Hematopoietic multipotent progenitor cell treated with erythropoietin and hydrocortisone succinate and interleukin-3 and kit ligand, for 8 days (in vitro differentiated cells): ENCODE data around the gene GAK.
"Not testable (repeated sequence)": the region's sequence is repeated elsewhere in the genome, so short reads cannot be mapped to it uniquely, and the experiment has no call there.

Experiments
- DNase-seq: peaks from one replicate; pipeline ENCODE4 v3.0.0-alpha.2; 2015

The GAK gene

DNA sequence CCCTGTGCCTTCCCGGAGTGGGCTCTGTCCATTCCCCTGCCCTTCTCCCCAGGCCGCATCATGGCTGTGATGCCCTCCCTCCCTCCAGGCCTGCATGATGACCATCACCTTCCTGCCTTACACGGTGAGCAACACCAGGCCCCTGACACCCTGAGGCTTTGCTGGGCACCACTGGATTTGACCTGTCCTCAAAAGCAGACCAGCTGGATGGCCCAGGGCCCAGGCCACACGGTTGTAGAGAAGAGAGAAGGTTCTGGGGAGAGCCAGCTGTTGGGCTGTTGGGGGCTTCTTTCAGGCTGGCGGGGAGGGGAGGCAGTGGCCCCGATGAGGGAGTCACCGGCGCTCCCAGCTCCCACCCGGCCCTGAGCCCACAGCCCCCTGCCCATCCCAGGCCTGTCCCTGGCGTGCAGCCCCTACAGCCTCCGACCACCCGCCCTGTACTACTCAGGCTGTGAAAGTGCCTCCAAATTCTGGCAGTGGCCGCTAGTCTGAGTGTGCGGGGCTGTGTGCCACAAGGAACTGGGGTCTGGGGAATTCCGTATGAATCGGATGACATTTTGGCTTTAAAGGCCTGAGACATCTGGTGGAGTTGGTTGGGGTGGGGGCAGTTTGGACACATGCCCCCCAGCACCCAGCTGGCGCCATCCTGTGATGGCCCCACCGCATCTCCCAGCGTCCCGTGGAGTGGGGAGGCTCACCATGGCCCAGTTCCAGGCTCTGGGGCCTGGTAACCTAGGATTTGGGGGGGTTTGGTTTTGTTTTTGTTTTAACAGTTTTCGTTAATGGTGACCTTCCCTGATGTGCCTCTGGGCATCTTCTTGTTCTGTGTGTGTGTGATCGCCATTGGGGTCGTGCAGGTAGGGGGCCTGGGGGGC, 19.7 kb upstream of the GAK start:
- no peak for DNase-seq

DNA sequence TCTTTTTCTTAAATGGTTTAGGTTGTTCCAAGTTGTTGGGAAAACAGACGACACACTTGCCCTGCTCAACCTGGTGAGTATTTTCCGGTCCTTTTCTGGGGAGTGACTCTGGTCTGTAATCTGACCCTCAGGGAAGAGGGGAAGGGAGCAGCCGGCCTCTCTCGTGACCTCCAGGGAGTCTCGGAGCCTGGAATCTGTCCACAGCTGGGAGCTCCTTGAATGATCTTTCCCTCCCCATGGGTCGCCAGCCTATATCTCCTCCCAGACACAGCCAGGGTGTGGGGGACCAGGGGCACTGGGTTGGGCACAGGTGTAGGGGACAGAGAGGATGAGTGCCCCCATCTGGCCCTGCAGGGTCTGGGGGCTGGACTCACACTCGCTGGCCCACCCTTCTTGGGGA, 19.1 kb upstream of the GAK start:
- no peak for DNase-seq

DNA sequence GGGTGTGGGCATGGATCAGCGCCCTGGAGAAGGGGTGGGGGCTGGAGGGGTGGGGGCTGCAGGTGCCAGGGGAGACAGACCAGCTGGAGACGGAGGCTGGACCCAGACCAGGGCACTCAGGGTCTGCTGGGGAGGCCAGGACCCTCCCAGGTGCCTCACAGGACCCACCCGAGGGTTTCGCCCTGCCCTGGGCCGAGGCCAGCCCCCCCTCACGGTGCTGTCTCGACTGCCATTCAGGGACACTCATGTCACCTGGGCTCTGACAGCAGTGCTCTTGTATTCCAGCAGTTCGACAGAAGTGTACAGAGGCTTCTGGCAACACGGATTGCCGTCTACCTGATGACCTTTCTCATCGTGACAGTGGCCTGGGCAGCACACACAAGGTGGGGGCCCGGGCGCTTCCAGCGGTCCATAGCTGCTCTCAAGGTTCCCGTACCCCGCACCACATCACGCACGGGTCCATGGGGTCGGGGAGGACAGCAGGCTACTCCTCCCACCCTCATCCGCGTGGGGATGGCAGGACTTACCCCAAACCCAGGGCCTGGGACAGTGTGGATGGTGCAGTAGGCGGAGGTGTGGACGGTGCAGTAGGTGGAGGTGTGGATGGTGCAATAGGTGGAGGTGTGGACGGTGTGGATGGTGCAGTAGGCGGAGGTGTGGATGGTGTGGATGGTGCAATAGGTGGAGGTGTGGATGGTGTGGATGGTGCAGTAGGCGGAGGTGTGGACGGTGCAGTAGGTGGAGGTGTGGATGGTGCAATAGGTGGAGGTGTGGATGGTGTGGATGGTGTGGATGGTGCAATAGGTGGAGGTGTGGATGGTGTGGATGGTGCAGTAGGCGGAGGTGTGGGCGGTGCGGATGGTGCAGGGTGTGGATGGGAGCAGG, 18.3 kb upstream of the GAK start:
- no peak for DNase-seq

DNA sequence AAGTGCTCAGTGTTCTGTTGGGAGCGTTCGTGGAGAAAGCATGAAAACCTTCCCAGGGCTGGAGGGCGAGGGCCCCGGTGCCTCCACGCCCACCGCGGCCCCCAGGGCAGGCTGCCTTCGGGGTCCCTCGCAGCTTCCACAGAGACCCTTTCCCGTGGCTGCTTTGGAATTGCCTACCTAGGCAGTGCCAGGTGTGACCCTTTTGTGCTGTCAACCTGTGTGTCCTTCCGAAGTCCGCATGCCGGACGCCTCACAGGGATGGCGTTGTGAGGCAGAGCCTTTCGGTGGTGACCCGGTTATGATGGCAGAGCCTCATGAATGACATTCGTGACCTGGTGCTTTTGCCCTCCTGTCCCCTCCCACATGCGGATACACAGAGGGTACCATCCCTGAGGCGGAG, 17.5 kb upstream of the GAK start:
- no peak for DNase-seq

DNA sequence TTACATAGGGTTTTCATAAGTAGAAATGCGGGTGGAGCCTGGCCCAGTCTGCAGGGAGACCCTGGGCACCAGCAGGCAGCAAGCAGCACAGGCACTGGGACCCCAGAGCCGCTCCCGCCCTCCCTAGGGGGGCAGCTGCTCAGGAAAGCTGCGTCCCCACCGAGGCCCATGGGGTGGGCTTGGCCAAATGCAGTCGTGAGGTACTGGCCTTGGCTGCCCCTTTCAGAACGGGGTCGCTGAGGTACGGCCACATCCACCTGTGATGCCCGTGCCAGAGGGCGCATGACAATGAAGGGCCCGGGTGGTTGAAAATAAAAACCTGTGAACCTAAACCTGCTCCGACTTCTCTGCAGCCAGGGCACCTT, 16.8 kb upstream of the GAK start:
- no peak for DNase-seq

DNA sequence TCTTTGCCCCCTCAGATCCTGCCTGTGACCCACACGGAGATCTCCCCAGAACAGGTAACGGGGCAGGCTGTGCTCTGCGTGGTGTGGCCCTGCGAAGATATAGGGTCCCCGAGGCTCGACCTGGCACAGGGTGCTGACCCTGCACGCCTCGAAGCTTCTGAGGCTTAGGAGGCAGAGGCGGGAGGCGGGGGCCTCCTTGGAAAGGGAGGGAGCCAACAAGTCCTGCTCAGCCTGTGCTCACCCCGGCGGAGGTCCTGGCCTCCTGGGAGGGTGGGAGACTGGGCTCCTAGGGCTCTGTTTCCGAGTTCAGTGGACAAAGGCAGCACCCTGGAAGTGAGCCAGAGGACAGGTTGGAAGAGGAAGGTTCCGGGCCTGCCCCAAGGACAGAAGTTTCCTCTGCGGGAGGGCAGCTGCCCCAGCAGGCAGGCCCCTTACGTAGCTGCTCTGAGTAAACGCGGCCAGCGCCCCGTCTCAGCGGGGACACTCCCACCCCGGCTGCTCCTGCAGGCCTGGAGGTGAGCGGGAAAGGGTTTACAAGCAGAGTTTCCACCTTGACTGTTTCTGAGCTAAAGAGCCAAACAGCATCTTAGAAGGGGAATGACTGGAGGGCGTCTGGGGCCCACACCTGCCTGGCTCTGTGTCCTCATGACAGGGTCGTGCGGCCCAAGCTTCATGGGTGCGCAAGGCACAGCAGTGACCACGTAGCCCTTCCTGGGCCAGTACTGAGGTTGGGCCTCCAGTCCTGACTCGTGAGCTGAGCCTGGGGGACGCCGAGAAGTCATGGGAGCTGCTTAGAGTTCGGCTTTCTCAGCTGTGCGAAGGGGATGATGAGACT, 16.2 kb upstream of the GAK start:
- no peak for DNase-seq

DNA sequence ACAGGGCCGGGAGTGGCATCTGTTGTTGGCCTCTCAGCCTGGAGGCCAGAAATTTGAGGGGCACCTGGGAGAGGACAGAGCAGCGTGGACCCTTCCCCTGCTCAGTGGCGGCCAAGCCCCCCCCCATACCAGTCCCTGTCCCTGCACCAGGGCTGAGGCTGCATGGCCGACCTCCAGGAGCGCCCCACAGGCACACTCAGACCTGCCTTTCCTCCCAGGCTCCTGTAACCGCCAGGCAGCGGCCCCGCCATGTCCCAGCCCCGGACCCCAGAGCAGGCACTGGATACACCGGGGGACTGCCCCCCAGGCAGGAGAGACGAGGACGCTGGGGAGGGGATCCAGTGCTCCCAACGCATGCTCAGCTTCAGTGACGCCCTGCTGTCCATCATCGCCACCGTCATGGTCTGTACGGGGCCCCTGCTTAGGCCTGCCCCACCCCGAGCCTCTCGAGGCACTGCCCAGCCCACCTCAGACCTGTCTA, 15.4 kb upstream of the GAK start:
- no peak for DNase-seq

DNA sequence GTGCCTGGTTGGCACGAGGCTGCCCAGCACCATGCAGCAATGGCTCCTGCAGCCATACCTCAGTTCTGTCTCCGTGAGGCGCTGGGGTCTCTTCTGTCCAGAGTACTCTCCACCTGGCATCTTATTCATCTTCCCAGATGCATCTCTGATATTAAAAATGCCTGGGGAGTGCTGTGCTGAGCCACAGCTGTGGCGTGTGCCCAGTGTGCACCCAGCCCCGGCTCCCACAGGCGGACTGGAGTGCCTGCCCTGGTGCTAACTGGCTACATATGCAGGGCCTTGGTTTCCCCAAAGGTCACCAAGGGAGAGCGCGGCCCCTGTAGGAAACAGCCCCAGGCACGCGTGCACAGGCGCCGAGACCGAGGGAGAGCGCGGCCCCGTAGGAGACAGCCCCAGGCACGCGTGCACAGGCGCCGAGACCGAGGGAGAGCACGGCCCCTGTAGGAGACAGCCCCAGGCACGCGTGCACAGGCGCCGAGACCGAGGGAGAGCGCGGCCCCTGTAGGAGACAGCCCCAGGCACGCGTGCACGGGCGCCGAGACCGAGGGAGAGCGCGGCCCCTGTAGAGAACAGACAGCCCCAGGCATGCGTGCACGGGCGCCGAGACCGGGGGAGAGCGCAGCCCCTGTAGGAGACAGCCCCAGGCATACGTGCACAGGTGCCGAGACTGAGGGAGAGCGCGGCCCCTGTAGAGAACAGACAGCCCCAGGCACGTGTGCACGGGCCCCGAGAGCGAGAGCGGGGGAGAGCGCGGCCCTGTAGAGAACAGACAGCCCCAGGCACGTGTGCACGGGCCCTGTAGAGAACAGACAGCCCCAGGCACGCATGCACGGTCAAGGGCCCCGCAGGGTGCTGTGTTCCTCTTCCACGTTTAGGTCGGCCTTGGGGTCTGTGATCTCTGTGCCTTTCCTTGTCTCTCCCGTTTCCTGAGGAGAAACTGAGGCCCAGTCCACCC, 14.7 kb upstream of the GAK start:
- no peak for DNase-seq

DNA sequence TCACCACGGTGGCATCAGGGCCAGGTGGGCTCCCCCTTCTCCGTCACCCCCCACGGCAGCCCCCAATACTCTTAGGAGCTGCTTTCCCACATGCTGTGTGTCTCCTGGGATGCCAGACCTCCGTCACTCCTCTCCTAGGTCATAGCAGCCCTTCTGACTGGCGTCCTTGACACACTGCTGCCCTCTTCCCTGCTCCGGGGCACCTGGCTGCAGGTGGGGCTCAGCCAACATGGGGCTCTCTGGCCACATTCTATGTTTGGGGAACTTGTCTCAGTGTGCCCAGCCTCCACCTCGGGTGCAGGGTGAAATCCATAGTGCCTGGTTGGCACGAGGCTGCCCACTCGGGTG, 14.0 kb upstream of the GAK start:
- no peak for DNase-seq

DNA sequence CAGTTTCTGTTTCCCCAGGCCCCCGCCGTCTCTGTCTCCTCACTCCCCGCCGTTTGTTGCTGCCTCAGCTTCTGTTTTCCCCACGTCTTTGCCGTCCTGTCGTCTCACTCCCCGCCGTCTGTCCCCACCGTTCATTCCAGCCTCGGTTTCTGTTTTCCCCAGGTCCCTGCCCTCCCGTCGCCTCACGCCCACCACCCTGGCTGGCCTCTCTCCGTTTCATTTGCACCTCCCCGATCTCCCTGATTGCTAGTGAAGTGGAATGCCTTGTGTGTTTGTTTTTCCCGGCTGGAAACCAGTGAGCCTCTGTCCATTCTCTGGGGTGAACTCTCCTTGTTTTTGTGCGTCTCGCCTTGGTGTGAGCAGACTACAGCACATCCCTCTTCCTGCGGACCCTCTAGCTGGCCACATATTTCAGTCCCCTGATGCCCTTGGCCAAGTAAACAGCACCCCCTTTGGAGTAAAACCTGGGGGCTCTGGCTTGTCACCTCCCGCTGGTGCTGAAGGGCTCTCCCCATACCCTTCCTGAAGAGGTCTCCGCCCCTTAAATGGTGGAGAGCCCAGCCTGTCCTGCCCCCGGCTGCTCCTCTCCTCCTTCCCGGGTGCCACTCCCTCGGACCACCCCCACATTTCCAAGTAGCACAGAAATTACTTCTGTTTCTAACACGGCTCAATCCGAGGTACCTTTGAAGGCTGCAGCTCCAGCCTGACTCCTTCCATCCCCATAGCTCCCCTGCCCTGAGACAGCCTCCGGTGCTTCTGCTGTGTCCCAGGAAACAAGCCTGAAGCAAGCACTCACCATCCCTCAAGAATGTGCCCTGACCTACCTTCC, 13.4 kb upstream of the GAK start:
- DNase-seq = no peak

DNA sequence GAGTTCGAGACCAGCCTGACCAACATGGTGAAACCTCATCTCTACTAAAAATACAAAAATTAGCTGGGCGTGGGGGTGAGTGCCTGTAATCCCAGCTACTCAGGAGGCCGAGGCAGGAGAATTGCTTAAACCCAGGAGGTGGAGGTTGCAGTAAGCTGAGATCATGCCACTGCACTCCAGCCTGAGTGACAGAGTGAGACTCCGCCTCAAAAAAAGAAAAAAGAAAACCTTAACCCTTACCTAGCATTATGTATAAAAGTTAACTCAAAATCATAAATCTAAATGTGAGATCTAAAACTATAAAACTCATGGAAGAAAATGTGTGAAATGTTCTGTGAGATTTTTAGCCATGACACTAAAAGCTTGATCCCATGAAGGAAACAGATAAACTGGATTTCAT, 7.4 kb upstream of the GAK start:
- DNase-seq = not testable (repeated sequence)

DNA sequence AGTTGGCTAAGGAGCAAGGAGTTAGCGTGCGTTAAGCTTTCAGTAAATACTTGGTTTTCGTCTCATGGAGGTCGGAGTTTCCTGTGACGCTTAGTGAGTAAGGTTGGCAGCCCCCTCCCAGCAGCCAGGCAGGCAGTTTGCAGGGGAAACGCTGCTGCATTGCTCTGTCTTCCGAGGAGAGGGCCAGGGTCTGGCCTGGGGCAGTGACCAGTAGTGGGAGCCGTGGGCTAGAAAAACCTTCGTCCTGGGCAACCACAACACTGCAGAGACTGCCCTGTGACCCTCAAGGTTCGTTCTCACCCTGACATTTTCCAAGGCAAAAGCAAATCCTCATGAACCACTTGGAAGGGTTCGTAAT, 576 bp upstream of the GAK start:
- no peak for DNase-seq

DNA sequence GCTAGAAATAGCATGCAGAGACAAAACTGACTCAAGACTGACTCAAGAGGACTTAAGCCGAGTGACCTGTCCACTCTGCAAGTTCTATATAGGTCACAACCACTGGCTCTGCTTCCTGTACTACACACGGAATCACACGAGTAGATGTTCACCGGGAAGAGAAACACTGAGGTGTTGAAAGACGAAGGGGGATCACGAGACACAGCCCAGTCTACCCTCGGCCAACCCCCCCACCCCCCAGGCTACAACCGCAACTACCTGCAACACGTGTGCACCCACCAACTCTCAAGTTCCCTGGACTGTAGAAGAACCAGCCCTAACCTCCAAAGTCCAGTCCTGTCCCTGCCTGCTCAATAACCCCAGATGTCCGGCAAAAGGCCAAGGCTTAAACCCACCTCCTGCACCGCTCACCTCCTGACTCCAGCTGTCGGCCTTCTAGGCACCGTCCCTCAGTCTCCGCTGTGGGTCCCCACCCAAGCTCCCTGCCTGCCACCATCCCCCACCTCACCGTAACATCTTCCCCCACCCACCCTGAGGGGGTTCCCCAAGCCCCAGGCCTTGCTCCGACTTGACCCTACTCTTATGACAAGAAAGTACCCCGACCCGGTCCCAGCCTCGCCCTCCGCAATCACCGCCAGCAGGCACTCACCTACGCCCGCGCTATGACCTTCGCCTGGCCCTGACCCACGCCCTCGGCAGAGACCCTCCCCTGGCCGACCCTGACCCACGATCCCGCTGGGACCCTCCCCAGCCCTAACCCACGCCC, 739 bp downstream of the GAK start:
- DNase-seq = no peak

DNA sequence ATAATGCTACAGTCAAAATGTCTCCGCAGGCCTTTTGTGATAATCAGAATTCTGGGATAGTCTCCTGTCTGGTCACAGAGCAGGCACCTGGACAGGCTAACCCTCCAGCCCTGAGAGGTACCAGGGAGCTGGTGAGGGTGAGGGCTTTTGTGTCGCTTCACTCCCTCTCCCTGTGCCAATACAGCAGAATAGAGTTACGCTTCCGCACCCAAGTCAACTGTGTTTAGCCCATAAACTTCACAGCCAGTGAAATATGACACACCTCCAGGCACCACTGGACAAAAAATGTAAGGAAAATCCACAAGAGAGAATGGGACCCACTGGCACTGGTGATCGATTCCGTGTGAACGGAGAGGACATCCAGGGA, 1.3 kb downstream of the GAK start:
- DNase-seq = peak; percentile 1

DNA sequence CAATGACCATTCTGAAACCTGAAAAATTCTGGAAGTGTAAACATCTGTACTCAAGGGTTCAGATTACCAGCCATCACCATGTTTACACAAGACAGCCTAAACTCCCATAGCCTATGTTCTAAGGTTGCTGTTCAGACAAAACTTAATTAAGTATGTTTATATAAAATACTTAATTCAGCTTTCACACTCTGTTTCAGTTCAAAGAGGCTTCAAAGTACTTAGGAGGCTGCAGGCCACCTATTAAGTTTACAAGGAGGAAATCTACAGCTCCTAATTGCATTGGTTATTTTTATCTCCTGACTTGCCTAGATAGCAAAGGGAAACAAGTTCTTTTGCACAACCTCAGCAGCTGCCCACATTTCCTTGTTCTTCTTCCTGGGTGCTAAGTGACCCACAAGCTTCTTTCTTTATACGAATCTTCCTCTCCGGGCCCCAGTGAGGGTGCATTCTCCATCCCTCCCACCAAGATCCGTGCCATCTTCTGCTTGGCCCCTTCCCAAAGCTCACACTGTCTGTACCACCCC, 2.0 kb downstream of the GAK start:
- peak; percentile 2 for DNase-seq

DNA sequence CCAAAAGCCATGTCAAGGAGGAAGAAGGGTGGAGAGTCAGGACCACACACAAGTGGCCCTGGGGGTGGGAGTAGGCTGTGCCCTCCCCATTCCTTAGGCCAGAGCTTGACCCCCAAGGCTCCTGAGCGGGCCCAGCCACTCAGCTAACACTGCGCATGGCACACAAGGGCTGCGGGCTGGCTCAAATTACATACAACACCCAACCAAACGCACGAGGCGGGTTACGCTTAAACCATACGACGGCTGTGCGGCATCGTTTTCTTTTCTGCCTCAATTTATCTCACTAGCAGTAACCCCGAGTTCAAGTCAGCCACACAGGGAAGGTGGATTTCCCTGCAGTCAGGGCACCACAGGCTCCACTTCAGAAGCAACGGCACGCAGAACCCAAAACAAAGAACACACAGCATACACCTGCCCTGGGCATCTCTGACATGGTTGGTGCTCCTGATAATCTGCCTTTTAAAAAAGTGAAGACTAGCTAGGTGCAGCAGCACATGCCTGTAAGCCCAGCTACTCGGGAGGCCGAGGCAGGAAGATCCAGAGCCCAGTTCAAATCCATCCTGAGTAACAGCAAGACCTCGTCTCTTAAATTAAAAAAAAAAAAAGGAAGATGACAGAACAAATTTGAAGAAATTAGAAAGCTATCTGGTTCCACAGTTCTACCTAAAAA, 2.9 kb downstream of the GAK start:
- DNase-seq = no peak

DNA sequence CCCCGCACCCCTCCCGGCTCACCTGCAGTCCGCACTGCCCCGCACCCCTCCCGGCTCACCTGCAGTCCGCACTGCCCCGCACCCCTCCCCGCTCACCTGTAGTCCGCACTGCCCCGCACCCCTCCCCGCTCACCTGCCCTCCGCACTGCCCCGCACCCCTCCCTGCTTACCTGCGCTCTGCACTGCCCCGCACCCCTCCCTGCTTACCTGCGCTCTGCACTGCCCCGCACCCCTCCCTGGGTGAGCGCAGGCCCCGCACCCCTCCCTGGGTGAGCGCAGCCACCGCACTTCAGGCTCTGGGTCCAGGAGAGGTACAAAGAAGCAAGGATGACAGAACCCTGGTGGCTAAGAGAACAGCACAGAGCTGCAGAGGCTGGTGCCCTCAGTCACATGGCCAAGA, 4.5 kb downstream of the GAK start:
- not testable (repeated sequence) for DNase-seq

DNA sequence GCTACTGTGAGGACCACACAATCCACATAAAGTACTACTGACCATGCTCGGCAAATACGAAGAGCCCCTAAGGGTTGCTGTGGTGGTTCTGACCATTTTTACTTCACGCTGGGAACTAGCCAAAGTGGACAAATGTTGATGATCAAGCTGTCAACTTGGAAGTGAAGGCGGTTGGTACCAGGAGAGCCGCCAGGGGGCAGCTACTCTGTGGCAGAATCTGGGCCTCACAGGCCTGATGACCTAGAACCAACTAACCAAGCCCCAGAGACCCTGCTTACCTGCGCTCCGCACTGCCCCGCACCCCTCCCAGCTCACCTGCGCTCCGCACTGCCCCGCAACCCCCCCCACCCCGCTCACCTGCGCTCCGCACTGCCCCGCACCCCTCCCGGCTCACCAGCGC, 5.6 kb downstream of the GAK start:
- DNase-seq = peak; percentile 6

DNA sequence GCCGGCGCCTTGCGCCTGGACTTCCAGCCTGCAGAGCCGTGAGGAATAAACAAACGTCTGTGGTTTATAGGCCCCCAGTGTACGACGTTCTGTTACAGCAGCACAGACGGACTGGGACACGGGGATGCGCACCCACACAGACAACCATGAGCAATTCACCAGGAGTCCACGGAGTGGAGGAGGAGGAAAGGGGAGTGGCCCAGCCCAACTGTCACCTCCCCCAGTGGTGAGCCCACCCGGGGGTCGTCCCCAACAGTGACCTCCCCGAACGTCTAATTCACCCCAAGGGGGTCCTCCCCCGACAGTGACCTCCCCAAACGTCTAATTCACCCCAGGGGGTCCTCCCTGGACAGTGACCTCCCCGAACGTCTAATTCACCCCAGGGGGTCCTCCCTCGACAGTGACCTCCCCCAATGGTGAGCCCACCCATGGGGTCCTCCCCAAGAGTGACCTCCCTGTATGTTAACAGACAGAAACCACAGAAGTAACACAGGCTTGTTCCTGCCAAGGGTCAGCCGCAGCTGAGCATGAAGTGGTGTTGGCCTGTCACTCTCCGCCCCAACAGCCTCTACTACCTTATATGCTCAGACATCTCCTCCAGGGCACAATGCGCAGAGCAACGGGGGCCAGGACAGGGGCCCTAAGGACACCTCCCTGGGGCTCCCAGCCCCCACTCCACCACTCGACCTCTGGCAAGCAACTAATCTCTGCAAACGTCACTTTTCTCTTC, 6.2 kb downstream of the GAK start:
- no peak for DNase-seq
